ENCODE data around the gene SMIM44.

SMIM44 gene

DNA sequence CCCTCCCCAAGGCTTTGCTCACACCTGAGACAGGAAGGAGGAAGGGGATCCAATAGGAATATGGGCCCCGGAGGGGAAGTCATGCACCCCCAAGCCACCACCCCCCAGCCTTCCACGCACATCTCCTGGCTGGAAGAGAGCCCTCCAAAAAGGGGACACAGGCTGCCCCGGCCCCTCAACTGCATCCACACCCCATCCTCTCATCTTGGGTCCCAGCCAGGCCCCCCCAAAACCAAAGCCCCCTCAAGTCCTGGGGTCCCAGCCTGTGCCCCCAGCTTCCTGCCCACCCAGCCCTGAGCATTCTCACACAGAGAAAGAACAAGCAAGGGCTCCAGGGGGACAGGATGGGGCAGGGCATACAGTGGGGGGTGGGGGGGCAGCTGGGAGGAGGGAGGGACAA lies 15.0 kb downstream of the SMIM44 start:
- H3K9me3 ChIP-seq (ENCODE audit: control insufficient read depth, insufficient read depth, low read length): peaks cover 4% of the 10 kb centered on the region
- H3K36me3 ChIP-seq (ENCODE audit: insufficient read depth, low read length): no peaks in the 10 kb centered on the region
- no peak overlapping the region for H3K9ac ChIP-seq (ENCODE audit: low read depth, low read length)
- H3K4me1 ChIP-seq (ENCODE audit: insufficient read depth, low read length): no peaks in the 10 kb centered on the region

DNA sequence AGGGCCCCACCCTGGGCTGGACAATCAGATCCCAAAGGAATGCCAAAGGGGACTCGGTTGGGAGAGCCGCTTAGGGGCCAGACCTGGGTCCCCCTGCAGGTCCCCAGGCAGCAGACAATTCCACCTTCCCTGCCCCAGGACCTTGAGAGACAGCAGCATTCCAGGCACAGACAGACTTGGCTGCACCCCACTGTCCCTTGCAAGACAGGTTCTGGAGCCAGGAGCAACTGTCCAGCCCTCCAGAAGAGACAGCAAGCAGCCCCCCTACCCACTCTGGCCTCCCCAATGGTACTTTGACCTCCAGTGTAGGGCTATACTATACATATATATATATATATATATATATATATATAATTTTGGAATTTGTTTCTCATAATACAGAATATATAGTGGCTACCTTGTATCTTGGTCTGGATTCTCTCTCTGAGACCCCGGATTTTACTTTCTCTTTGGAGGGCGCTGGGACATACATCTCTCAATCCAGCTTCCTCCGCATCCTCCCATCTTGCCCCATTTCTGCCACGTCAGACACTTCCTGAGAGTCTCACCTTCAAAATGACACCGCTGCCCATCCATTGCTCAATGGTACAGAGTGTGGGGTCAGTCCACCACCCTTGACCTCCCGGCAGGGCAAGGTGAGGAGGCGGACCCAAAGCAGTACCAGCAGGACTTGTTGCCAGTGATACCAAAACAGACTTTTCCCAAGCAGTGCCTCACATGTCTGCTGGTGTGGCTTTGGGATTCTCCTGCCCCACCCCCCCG lies 15.6 kb downstream of the SMIM44 start:
- H3K4me1 ChIP-seq (ENCODE audit: insufficient read depth, low read length): no peaks in the 10 kb centered on the region
- H3K9me3 ChIP-seq (ENCODE audit: control insufficient read depth, insufficient read depth, low read length): peaks cover 4% of the 10 kb centered on the region
- no peak overlapping the region for H3K9ac ChIP-seq (ENCODE audit: low read depth, low read length)
- H3K36me3 ChIP-seq (ENCODE audit: insufficient read depth, low read length): no peaks in the 10 kb centered on the region

DNA sequence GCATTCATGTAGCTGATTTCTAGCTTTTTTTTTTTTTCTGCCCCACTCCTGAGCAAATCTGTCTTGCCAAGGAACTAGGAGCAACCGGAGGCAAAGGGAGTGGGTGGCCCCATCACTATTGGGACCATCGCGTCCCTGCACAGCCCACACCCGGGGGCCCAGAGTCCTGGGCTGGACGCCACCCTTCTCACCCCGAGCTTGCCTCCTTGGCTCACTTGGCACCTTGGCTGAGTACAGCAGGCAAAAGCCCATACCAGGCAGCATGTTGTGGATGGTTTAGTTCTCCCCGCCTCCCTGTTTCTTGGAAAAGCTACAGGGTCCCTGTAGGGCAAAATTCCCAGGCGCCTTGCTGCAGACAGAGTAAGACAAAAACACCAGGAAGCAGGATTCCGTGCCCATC lies 16.6 kb downstream of the SMIM44 start:
- Histone ChIP-seq H3K4me1 (ENCODE audit: insufficient read depth, low read length) (no peaks in the 10 kb centered on the region), H3K36me3 (ENCODE audit: insufficient read depth, low read length) (no peaks in the 10 kb centered on the region), H3K9ac (ENCODE audit: low read depth, low read length) (no peak overlapping the region), H3K9me3 (ENCODE audit: control insufficient read depth, insufficient read depth, low read length) (peaks cover 4% of the 10 kb centered on the region)

DNA sequence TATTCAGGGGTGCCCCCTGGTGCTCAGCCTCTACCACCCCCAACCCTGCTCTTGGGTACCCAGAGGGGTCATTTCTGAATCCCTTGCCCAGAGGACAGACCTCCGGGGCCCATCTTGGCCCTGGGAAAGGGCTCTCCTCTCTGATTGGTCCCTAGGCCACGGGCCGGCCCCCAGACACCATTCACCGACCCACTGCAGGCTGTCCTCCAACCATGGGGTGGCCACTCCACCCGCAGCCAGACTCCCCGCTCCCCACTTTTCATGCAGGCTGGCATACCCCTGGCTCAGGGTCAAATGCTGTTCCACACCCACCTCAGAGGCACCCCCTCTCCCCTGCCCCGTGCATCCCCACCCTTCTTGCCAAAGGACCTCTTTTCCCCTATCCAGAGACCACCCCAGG lies 17.7 kb downstream of the SMIM44 start:
- H3K9me3 ChIP-seq (ENCODE audit: control insufficient read depth, insufficient read depth, low read length): peaks cover 4% of the 10 kb centered on the region
- H3K36me3 ChIP-seq (ENCODE audit: insufficient read depth, low read length): no peaks in the 10 kb centered on the region
- no peak overlapping the region for H3K9ac ChIP-seq (ENCODE audit: low read depth, low read length)
- H3K4me1 ChIP-seq (ENCODE audit: insufficient read depth, low read length): no peaks in the 10 kb centered on the region

DNA sequence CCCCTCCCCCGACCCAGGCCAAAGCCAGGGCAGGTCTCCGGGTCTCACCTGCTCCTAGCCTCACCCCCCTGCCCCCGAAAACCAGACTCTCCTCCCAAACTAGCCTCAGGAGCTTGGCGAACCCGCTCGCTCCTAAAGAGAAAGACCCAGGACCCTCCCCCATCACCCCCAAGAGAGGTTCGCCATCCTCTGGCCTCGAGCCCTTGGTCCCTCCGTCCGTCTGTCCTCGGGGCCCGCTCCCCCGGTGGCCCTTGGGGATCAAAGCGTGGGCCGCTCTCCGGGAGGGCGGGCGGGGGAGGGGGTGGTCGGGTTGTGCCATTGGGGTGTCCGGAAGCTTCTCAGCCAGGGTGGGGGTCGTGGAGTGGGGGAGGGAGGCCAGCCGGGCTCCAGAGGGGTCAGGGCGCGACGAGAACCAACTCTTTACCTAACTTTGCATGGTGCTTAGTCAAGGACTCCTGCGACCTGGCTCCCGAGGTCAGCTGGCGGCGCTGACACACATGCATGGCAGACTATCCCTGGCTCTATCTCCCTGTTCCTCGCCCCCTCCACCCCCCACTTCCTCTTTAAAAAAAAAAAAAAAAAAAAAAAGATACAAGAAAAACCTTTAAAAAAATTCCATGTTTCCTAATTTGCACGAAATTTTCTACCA lies 18.5 kb downstream of the SMIM44 start:
- Histone ChIP-seq H3K9ac (ENCODE audit: low read depth, low read length) (no peak overlapping the region; the same call in 1 of the 2 replicates), H3K4me1 (ENCODE audit: insufficient read depth, low read length) (peaks cover 3% of the 10 kb centered on the region; the same call in 1 of the 2 replicates), H3K36me3 (ENCODE audit: insufficient read depth, low read length) (no peaks in the 10 kb centered on the region), H3K9me3 (ENCODE audit: control insufficient read depth, insufficient read depth, low read length) (peaks cover 4% of the 10 kb centered on the region)

DNA sequence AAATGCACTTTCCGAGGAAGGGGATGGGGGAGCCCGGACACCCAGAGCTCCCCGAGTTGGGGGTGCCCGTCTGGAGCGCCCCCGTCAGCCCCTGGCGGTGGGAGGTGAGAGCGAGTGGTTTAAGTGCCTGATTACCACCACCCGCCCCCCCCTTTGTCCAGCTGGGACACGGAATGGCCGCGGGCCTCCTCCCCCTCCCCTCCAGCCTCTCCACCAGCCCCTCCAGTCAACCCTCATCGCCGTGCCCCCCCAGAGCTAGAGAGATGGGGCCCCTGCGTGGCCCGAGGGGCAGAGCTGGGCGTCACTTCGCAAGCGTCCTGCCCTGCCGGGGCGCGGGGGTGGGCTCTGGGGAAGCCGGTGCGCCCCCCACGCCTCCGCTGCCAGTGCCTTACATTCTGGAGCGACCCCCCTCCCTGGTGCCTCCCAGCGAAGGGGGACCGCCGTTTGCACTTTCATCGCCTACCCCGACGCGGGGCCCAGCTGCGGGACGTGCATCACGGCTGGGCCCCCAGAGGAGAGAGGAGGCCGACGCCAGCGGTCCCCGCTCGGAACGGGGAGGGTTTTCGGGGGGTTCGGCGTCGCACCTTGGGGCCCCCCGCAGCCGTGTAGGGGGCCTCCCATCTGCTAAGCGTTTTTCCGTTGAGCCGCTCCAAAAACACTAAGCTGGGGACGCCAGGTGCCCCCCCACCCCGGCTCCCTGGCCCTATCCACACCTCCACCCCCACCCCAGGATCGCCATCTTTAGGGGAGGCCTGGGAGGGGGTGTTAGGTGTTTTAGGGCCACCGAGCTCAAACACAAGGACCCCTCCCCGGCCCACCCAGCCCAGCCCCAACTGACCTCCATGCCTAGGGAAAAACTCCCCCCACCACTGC lies 19.3 kb downstream of the SMIM44 start:
- peaks cover 3% of the 10 kb centered on the region; the same call in 1 of the 2 replicates for H3K4me1 ChIP-seq (ENCODE audit: insufficient read depth, low read length)
- peaks cover 4% of the 10 kb centered on the region for H3K9me3 ChIP-seq (ENCODE audit: control insufficient read depth, insufficient read depth, low read length)
- no peaks in the 10 kb centered on the region for H3K36me3 ChIP-seq (ENCODE audit: insufficient read depth, low read length)
- peak overlapping the region; percentile 42; the same call in 1 of the 2 replicates for H3K9ac ChIP-seq (ENCODE audit: low read depth, low read length)

DNA sequence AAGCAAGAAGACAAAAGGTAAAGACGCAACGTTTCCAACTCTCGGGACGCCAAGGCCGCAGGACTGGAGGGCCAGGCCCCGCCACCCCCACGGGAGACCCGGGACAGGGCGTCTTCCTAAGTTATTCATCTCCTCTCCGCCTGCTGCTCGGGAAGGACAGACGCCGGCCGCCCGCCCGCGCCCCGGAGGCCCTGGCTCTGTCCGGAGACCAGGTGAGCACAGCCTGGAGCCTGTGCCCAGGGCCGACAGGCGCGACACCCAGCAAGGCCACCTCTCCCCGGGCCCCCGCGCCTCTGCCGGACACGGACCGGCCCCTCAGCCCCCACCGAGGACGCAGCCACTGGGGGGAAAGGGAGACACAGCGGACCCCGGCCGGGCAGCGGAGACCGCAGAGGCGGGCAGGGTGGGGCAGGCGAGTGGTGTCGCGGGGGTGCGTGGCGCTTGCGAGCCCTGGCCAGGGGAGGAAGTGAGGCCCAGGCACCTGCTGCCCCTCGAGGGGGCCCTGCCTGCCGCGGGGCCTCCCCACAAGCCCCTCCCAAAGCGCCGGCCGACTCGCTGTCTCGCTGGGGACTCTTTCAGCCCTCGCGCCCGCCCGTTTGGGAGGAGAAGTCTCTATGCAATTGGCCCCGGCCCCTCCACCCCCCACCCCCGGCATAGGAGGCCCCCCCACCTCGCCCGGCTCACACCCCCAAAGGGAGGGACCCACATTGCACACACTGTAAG lies 20.1 kb downstream of the SMIM44 start:
- Histone ChIP-seq H3K9me3 (ENCODE audit: control insufficient read depth, insufficient read depth, low read length) (peaks cover 4% of the 10 kb centered on the region), H3K36me3 (ENCODE audit: insufficient read depth, low read length) (no peaks in the 10 kb centered on the region), H3K9ac (ENCODE audit: low read depth, low read length) (peak overlapping the region; percentile 42; the same call in 1 of the 2 replicates), H3K4me1 (ENCODE audit: insufficient read depth, low read length) (peaks cover 9% of the 10 kb centered on the region; the same call in 1 of the 2 replicates)

DNA sequence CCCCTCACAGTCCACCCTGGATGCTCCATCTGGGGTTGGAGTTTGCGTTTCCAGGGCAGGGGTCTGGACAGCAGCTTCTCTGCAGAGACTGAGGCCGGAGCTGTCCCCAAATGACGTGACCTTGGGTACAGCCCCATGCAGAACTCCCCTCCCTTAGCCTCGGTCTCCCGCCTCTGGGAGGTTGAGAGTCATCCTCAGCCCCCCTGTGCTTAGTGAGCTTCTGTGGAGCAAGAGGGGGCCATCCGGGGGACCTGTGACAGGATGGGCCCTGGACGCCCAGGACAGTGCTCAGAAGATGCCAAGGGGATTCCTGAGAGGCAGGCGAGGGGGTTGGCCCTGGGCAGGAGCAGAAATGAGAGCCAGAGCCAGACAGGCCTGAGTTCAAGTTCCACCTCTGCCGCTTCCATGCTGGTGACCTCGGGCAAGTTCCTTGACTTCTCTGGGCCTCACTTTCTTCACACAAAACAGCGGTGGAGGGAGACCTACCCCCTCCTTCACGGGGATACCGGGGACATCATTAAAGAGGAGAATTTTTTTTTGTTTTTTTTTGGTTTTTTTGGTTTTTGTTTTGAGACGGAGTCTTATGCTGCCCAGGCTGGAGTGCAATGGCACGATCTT lies 23.2 kb downstream of the SMIM44 start:
- Histone ChIP-seq H3K9ac (ENCODE audit: low read depth, low read length) (no peak overlapping the region), H3K36me3 (ENCODE audit: insufficient read depth, low read length) (no peaks in the 10 kb centered on the region), H3K9me3 (ENCODE audit: control insufficient read depth, insufficient read depth, low read length) (no peaks in the 10 kb centered on the region), H3K4me1 (ENCODE audit: insufficient read depth, low read length) (peaks cover 15% of the 10 kb centered on the region; the same call in 1 of the 2 replicates)

DNA sequence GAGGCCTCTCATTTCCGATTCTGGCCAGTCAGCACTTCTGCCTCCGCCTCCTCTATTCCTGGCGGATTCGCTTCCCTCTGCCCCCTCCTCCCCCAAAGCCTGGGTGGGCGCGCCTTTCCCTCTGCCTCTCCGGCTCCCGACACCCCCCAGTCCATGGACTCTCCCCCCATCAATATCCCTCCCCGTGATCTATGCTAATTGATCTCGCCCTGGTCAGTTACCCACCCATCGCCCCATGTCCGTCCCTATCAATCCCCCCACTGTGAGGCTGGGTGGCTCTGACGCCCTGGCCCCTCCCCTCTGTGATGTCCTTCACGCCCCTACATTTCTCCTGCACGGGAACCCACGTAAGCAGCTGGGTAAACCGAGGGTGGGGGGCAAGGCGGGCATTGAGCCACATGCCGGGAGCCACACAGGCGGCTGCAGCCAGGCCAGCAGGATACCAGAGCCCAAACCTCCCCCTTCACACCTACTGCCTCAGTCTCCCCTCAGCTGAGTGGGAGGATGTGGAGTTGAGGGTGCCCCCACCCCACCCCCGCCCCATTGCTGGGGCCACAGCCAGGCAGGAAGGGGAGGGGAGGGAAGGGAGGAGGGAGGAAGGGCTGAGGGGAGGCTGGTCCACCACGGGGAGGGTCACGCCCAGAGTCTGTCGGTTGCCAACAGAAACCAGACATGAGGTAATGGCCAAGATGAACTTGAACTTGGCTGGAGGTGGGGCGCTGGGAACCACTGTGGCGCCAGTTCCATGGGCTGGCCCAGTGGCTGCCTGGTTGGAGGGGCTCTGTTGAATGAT lies 24.0 kb downstream of the SMIM44 start:
- H3K4me1 ChIP-seq (ENCODE audit: insufficient read depth, low read length): peaks cover 15% of the 10 kb centered on the region; the same call in 1 of the 2 replicates
- H3K9me3 ChIP-seq (ENCODE audit: control insufficient read depth, insufficient read depth, low read length): no peaks in the 10 kb centered on the region
- no peaks in the 10 kb centered on the region for H3K36me3 ChIP-seq (ENCODE audit: insufficient read depth, low read length)
- peak overlapping the region; percentile 48; the same call in 1 of the 2 replicates for H3K9ac ChIP-seq (ENCODE audit: low read depth, low read length)

DNA sequence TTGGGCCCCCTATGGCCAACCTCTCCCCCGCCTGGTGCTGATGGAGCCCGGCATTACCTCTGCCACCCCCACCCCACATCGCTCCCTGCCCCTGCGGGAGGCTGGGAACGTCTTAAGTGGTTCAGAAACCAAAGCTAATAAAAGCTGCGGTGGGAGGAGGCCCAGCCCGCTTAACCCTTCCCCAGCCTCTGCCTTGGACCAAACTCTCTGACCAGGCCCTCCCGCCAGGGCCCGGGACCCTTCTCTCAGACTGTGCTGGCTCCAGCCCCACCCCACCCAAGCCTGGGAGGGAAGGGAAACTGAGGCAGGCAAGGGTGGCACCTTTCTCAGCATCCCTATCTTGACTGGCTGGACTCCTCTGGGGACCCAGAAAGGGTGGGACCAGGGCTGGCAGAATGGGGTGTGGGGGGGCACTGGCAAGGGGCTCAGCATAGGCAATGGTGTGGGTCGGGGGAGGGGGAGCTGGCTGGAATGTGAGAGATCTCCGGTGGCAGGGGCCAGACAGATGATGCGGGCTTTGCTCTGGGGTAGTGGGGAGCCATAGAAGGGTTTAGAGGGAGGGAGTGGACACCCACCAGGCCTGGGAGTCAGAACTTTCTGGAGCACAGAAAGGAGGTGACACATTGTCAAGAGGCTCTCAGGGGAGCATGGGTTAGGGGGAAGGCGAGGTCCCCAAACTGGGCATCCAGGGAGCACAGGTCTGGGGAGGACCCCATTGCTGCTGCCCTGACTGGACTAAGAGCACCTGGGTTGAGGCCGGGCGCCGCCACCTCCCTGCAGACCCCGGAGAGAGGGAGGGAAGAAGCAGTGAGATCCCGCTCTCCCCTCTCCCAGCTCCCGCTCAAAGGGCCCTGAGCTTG lies 24.8 kb downstream of the SMIM44 start:
- Histone ChIP-seq H3K4me1 (ENCODE audit: insufficient read depth, low read length) (peaks cover 15% of the 10 kb centered on the region; the same call in 1 of the 2 replicates), H3K9ac (ENCODE audit: low read depth, low read length) (peak overlapping the region; percentile 48; the same call in 1 of the 2 replicates), H3K36me3 (ENCODE audit: insufficient read depth, low read length) (no peaks in the 10 kb centered on the region), H3K9me3 (ENCODE audit: control insufficient read depth, insufficient read depth, low read length) (no peaks in the 10 kb centered on the region)

DNA sequence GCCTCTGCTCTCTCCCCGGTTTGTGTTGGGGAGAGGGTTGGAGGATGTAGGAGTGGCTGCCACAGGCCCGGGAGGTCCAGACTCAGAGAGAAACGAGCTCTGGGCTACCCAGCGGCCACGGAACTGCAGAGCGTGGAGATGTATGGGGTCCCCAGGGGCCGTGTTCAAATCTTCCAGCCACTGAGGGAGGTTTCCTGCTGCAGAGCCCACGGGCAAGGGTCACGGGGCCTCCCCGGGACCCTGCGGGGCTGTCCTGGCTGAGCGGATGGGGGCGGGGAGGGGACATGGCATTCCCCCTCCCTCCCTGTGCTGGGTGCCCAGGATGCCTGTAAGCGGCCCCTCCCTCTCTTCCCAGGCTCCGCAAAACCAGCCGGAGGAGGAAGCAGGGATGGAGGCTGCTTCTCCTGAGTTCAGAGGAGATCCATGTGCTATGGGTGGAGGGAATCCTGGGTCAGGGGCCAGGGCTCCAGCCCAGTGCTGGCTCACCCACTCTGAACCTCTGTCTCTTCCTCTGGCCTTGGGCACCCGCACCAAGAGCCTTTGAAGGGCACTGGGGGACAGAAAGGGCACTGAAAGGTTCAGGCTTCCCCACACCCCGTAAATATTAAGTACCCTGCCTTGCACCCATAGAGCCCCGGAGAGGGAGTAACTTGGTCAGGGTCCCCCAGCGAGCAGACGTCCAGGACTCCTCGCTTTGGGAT lies 25.6 kb downstream of the SMIM44 start:
- H3K4me1 ChIP-seq (ENCODE audit: insufficient read depth, low read length): peaks cover 15% of the 10 kb centered on the region; the same call in 1 of the 2 replicates
- H3K9ac ChIP-seq (ENCODE audit: low read depth, low read length): peak overlapping the region; percentile 24; the same call in 1 of the 2 replicates
- no peaks in the 10 kb centered on the region for H3K36me3 ChIP-seq (ENCODE audit: insufficient read depth, low read length)
- no peaks in the 10 kb centered on the region for H3K9me3 ChIP-seq (ENCODE audit: control insufficient read depth, insufficient read depth, low read length)
